Natural killer cell treated with Interleukin-12 subunit alpha and Interleukin-12 subunit beta and Interleukin-15 and Interleukin-18, amount 100 ng/mL, for 72 hours (primary cell): ENCODE measurements around the gene DISP3. TPM values are rescaled to one million over a fixed set of nuclear protein-coding genes. Genes with fewer than 3 reads are reported as not detected.

Experiments
- ATAC-seq, 2 donors: fragments of 150-1000 bp; cut with Tn5 transposase in 1 of 2; sonication (Bioruptor Pico), chemical (Tn5 transposase) in 1 of 2; 2 replicates each; pipeline ENCODE4 v1.10.0; 2021
- DNase-seq: peaks from one replicate; pipeline ENCODE4 v3.0.0; 2022; ENCODE audit warnings: low spot score
- H3K27ac Mint-ChIP-seq, 2 donors: 1 replicate in 1 of 2; 2 replicates in 1 of 2; pipeline ENCODE4 v1.8.0; 2022; ENCODE audit warnings: mixed read lengths in 2 of 2, mild to moderate bottlenecking in 1 of 2, moderate library complexity in 1 of 2
- H3K27me3 Mint-ChIP-seq, 2 donors: 1 replicate in 1 of 2; 2 replicates in 1 of 2; pipeline ENCODE4 v1.8.0; 2022; ENCODE audit warnings: mixed read lengths in 2 of 2
- H3K36me3 Mint-ChIP-seq: one replicate; pipeline ENCODE4 v1.8.0; 2022; ENCODE audit warnings: mixed read lengths
- H3K4me1 Mint-ChIP-seq, 2 donors: 1 replicate in 1 of 2; 2 replicates in 1 of 2; pipeline ENCODE4 v1.8.0; 2022; ENCODE audit warnings: low read depth in 2 of 2, mixed read lengths in 2 of 2, mild to moderate bottlenecking in 1 of 2
- H3K4me3 Mint-ChIP-seq: one replicate; pipeline ENCODE4 v1.8.0; 2022; ENCODE audit warnings: mixed read lengths
- H3K9me3 Mint-ChIP-seq: 2 replicates; pipeline ENCODE4 v1.8.0; 2022; ENCODE audit warnings: mixed read lengths
- total RNA-seq, 2 donors: library from RNA; stranded (reverse); gene quantifications; one replicate each; pipeline ENCODE4 v1.2.3, GENCODE V29; 2022

The DISP3 gene
- total RNA-seq, 2 donors from 2014 or later, result 0.81 to 1.8 TPM

DNA sequence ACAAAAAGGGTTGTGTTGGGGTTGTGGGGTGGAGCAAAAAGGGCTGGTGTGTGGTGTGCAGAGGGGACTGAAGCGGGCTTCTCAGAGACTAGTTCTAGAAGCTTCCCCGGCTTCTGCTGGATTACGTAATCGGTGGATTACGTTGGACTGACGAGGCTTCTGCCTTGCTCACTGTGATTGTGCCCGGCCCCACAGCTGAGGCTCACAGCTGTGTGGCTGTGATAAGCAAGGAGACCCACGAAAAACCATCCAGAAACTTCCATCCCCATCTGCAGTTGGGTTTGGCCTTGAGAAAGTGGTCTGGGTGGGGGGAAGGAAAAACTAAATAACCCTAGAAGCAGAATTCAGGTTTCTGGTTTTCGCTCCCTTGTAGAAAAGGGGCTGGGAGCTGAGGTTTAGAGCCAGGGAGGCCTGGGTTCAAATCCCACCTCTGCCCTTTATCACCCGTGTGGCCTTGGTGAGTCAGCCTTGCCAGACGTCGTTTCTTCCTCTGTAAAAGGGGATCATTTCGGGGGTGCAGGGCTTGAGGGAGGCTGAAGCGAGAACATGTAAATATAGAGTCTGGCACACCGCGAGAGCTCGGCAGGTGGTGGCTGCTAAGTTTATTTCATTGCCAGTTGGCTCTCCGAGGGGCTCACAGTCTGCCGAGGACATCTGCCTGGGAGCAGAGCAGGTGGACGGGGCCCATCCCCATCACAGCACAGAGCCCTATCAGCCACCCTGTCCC, 30.4 kb upstream of the DISP3 start:
- no peak for DNase-seq
- no peaks in the 10 kb centered on the region for H3K4me1 Mint-ChIP-seq
- H3K27ac Mint-ChIP-seq, result no peak overlapping the region
- peaks cover 21 to 23% of the 10 kb centered on the region in 2 donors for H3K27me3 Mint-ChIP-seq
- no peaks in the 10 kb centered on the region for H3K9me3 Mint-ChIP-seq
- ATAC-seq, result no peak
- H3K36me3 Mint-ChIP-seq, result no peaks in the 10 kb centered on the region
- H3K4me3 Mint-ChIP-seq, result no peak overlapping the region

GRCh38 chr1:11449100-11449403, 29.9 kb upstream of the DISP3 start:
- no peaks in the 10 kb centered on the region for H3K4me1 Mint-ChIP-seq
- H3K36me3 Mint-ChIP-seq, result no peaks in the 10 kb centered on the region
- peaks cover 23 to 24% of the 10 kb centered on the region in 2 donors for H3K27me3 Mint-ChIP-seq
- no peaks in the 10 kb centered on the region for H3K9me3 Mint-ChIP-seq
- no peak overlapping the region for H3K27ac Mint-ChIP-seq
- ATAC-seq, result no peak
- DNase-seq, result no peak
- no peak overlapping the region for H3K4me3 Mint-ChIP-seq

GRCh38 chr1:11450310-11450709, 28.6 kb upstream of the DISP3 start:
- ATAC-seq (no peak), DNase-seq (no peak)
- Mint-ChIP-seq H3K4me3 (no peak overlapping the region), H3K27me3 (peaks cover 19 to 22% of the 10 kb centered on the region in 2 donors), H3K36me3 (no peaks in the 10 kb centered on the region), H3K9me3 (no peaks in the 10 kb centered on the region), H3K27ac (no peak overlapping the region), H3K4me1 (no peaks in the 10 kb centered on the region)

DNA sequence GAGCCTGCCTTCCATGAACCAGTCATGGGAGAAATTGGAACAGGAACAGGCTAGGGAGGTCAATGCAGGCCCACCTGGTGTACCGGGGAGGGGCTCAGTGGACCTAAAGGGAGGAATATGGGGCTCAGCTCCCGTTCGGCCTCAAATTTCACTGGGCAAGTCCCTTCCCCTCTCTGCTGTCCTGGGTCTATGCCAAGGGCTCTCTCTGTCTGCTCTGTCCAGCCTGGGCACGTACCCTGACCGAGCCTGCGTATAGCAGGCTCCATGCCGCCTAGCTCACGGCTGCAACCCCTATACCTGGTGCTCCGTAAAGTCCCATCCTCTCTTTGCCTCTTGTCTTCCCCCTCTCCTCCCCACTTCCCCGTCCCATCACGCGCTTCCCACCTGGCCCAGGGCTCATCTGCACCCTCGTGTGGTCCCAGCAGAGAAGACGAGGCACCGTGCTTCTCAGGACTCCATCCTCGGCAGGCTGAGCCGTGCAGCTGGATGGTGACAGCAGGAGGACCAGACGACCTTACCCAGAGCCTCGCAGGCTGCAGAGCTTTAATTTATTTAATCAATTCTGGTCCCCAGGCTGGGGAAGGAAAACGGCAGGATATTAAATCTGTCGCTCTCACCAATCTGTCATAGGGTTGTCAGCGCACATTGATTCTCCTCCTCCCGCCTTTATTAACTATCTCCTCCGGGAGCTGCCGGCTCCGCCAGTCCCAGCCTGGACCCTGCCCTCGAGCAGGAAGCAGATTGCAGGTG, 25.0 kb upstream of the DISP3 start:
- Mint-ChIP-seq H3K27ac (no peak overlapping the region), H3K4me3 (no peak overlapping the region), H3K27me3 (peaks cover 27 to 28% of the 10 kb centered on the region in 2 donors), H3K4me1 (no peaks in the 10 kb centered on the region), H3K36me3 (no peaks in the 10 kb centered on the region), H3K9me3 (no peaks in the 10 kb centered on the region)
- ATAC-seq, result no peak
- no peak for DNase-seq

- Mint-ChIP-seq H3K27me3 (peaks cover 27 to 29% of the 10 kb centered on the region in 2 donors), H3K36me3 (no peaks in the 10 kb centered on the region), H3K27ac (no peak overlapping the region), H3K9me3 (no peaks in the 10 kb centered on the region), H3K4me1 (no peaks in the 10 kb centered on the region), H3K4me3 (no peak overlapping the region)
- DNase-seq, result no peak
- ATAC-seq, result no peak
Observed at GRCh38 chr1:11455967-11456570, 22.9 kb upstream of the DISP3 start.

DNA sequence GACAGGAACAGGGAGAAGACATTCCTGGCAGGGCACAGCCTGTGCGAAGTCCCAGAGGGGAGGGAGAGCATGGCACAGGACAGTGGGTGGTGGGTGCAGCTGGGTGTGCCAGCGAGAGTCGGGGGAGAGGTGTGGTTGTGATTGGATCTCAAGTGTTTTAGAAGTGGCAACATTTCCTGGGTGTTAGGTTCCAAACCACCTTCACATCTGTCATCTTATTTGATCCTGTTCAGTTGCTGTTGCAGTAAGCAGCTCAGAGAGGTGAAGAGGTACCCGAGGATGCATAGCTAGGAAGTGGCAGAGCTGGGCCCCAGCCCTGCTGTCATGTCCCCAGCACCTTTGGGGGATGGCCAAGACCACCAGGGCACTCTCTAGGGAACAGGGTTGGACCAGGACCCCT, 22.0 kb upstream of the DISP3 start:
- peaks cover 27 to 32% of the 10 kb centered on the region in 2 donors for H3K27me3 Mint-ChIP-seq
- no peaks in the 10 kb centered on the region for H3K9me3 Mint-ChIP-seq
- ATAC-seq (no peak), DNase-seq (no peak)
- H3K36me3 Mint-ChIP-seq, result no peaks in the 10 kb centered on the region
- no peaks in the 10 kb centered on the region for H3K4me1 Mint-ChIP-seq
- no peak overlapping the region for H3K4me3 Mint-ChIP-seq
- no peak overlapping the region for H3K27ac Mint-ChIP-seq

GRCh38 chr1:11458811-11459275, 20.1 kb upstream of the DISP3 start:
- no peaks in the 10 kb centered on the region for H3K4me1 Mint-ChIP-seq
- ATAC-seq, result no peak
- no peaks in the 10 kb centered on the region for H3K9me3 Mint-ChIP-seq
- H3K27ac Mint-ChIP-seq, result no peak overlapping the region
- H3K36me3 Mint-ChIP-seq, result no peaks in the 10 kb centered on the region
- peaks cover 27 to 36% of the 10 kb centered on the region in 2 donors for H3K27me3 Mint-ChIP-seq
- no peak for DNase-seq
- H3K4me3 Mint-ChIP-seq, result no peak overlapping the region

DNA sequence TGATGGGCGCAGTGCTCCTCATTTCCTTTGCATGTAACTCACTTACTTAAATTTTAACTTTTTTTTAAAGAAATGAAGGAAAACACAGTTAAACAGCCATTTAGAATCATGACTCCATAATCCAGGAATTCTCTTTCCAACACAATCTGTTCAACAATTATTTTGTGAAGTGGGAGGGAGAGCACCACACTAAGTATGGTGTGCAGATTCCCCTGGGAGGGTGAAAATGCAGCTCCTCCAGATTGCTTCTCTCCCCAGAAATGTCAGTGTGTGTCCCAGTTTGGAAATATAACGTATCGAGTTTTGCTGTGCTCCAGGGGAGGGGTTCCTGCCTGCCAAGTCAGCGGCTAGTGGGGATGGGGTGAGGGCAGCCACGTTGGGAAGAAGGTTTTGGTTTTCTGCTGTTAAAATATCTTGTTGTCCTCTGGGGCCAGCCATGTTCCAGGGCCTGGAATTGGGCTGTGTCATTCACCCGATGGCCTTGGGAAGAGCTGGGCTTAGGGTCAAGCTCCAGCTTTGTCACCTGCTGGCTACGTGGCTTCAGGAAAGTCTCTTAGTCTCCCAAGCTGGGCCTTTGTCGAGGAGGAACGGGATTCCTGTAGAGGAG, 17.3 kb upstream of the DISP3 start:
- Mint-ChIP-seq H3K4me3 (no peak overlapping the region), H3K9me3 (no peaks in the 10 kb centered on the region), H3K4me1 (no peaks in the 10 kb centered on the region), H3K27me3 (peaks cover 29 to 36% of the 10 kb centered on the region in 2 donors), H3K36me3 (no peaks in the 10 kb centered on the region), H3K27ac (no peak overlapping the region)
- ATAC-seq (no peak), DNase-seq (no peak)

GRCh38 chr1:11462224-11462923, 16.6 kb upstream of the DISP3 start:
- Mint-ChIP-seq H3K36me3 (no peaks in the 10 kb centered on the region), H3K4me3 (no peak overlapping the region), H3K9me3 (no peaks in the 10 kb centered on the region), H3K27ac (no peak overlapping the region), H3K4me1 (no peaks in the 10 kb centered on the region), H3K27me3 (peaks cover 25 to 34% of the 10 kb centered on the region in 2 donors)
- DNase-seq, result no peak
- no peak for ATAC-seq

DNA sequence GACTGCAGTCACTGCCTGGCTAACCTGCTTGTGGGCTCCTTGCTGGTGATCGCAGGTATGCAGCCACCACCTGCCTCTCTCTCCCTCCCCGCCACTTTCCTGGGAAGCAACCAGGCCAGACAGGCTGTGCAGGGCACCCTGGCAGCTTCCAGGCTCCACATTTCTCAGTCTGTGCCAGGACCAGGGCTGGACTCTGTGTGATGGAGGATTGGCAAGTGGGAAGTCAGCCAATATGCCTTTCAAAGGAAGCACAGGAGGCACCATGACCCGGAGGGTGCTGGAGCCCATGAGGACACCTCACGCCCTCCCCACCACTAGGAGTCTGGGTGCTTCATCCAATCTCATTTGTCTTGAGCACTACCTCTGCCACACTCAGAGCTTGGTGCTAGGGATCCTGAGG, 15.8 kb upstream of the DISP3 start:
- ATAC-seq, result no peak
- H3K27me3 Mint-ChIP-seq, result peaks cover 18 to 35% of the 10 kb centered on the region in 2 donors
- no peak overlapping the region for H3K27ac Mint-ChIP-seq

DNA sequence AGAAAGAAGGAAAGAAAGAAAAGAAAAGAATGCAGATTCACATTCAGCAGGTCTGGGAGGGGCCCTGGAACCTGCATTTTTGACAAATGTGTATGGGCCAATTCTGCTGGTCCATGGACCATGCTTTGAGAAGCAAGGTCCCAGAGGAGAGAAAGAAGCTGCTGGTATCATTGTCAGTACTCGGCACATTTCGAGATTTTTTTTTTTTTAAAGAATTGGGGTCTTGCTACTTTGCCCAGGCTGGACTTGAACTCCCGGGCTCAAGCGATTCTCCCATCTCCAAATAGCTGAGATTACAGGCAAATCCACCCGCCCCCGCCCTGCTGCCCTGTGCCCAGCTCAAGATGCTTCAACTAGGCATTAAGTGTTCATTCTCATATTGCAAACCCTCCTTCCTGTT, 13.6 kb upstream of the DISP3 start:
- no peak overlapping the region for H3K27ac Mint-ChIP-seq
- no peaks in the 10 kb centered on the region for H3K36me3 Mint-ChIP-seq
- H3K27me3 Mint-ChIP-seq, result peaks cover 22 to 34% of the 10 kb centered on the region in 2 donors
- no peaks in the 10 kb centered on the region for H3K4me1 Mint-ChIP-seq
- no peak for ATAC-seq
- no peaks in the 10 kb centered on the region for H3K9me3 Mint-ChIP-seq
- H3K4me3 Mint-ChIP-seq, result no peak overlapping the region
- DNase-seq, result no peak

More for the DNA sequence above, 15.8 kb upstream of the DISP3 start:
- H3K4me3 Mint-ChIP-seq, result no peak overlapping the region
- H3K9me3 Mint-ChIP-seq, result no peaks in the 10 kb centered on the region
- DNase-seq, result no peak
- H3K36me3 Mint-ChIP-seq, result no peaks in the 10 kb centered on the region
- no peaks in the 10 kb centered on the region for H3K4me1 Mint-ChIP-seq

- Mint-ChIP-seq H3K4me3 (no peak overlapping the region), H3K27ac (no peak overlapping the region), H3K4me1 (no peaks in the 10 kb centered on the region), H3K36me3 (no peaks in the 10 kb centered on the region), H3K27me3 (peaks cover 31 to 35% of the 10 kb centered on the region in 2 donors), H3K9me3 (no peaks in the 10 kb centered on the region)
- DNase-seq (no peak), ATAC-seq (no peak)
Observed at GRCh38 chr1:11466416-11466815, 12.5 kb upstream of the DISP3 start.

- peaks cover 27 to 34% of the 10 kb centered on the region in 2 donors for H3K27me3 Mint-ChIP-seq
- H3K27ac Mint-ChIP-seq, result no peak overlapping the region
- H3K9me3 Mint-ChIP-seq, result no peaks in the 10 kb centered on the region
- ATAC-seq (no peak), DNase-seq (no peak)
- no peaks in the 10 kb centered on the region for H3K36me3 Mint-ChIP-seq
- H3K4me1 Mint-ChIP-seq, result peaks cover 0 to 3% of the 10 kb centered on the region in 2 donors
- H3K4me3 Mint-ChIP-seq, result no peak overlapping the region
Observed at GRCh38 chr1:11468878-11469277, 10.1 kb upstream of the DISP3 start.
